Astrocyte (in vitro differentiated cells and primary cell): Measurements from ENCODE around the gene ZNF208.

Source experiments
- EZH2 ChIP-seq: IDR thresholded peaks from 2 replicates; pipeline ENCODE4 v1.6.1; 2012; ENCODE audit warnings: mild to moderate bottlenecking, low read length, inconsistent platforms; ENCODE audit not compliant: insufficient read depth
- TF ChIP-seq, protein P1 (sequence below): IDR thresholded peaks from 2 replicates; pipeline ENCODE4 v1.5.1; 2011; ENCODE audit warnings: low read depth, mild to moderate bottlenecking, inconsistent platforms, low read length, moderate library complexity; ENCODE audit not compliant: insufficient read depth

DNA sequence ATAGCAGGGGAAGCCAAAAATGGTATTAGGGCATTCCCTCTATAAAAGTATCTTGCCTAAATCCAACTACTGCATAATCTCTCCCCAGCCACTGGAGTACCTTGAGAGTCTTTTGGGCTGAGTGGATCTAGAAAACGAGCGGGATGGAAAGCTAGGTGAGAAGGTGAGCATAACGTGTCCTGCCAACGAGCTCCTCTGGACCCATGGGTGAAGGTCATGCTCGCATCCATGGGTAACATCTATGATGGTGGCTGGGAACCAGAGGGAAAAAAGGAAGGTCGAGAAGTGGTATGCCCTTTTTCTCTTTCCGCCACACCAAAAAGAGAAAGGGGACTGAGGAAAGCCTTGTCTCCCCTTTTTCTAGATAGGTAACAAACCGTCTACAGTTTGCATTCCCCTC, 63.0 kb downstream of the ZNF208 start:
- TF ChIP-seq EZH2: no peak
- TF ChIP-seq, protein P1, sequence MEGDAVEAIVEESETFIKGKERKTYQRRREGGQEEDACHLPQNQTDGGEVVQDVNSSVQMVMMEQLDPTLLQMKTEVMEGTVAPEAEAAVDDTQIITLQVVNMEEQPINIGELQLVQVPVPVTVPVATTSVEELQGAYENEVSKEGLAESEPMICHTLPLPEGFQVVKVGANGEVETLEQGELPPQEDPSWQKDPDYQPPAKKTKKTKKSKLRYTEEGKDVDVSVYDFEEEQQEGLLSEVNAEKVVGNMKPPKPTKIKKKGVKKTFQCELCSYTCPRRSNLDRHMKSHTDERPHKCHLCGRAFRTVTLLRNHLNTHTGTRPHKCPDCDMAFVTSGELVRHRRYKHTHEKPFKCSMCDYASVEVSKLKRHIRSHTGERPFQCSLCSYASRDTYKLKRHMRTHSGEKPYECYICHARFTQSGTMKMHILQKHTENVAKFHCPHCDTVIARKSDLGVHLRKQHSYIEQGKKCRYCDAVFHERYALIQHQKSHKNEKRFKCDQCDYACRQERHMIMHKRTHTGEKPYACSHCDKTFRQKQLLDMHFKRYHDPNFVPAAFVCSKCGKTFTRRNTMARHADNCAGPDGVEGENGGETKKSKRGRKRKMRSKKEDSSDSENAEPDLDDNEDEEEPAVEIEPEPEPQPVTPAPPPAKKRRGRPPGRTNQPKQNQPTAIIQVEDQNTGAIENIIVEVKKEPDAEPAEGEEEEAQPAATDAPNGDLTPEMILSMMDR: no peak
